Measurements from ENCODE around the gene SLC6A3.
"Not testable (repeated sequence)": the region's sequence is repeated elsewhere in the genome, so short reads cannot be mapped to it uniquely, and the experiment has no call there.

SLC6A3 gene

GRCh38 chr5:1380910-1381309, 64.3 kb downstream of the SLC6A3 start:
- Histone ChIP-seq H3K27ac (ENCODE audit: insufficient read depth, low read depth, low read length, poor library complexity, severe bottlenecking) (no peak overlapping the region), H3K9me3 (ENCODE audit: control insufficient read depth, low read length) (no peaks in the 10 kb centered on the region), H3K36me3 (ENCODE audit: control insufficient read depth, insufficient read depth, low read length) (no peaks in the 10 kb centered on the region), H3K4me3 (ENCODE audit: insufficient read depth, low read depth, low read length) (no peak overlapping the region), H3K27me3 (ENCODE audit: control insufficient read depth, insufficient read depth, low read length, poor library complexity, severe bottlenecking) (peaks cover 55% of the 10 kb centered on the region), H3K4me1 (ENCODE audit: control insufficient read depth, insufficient read depth, low read length) (peaks cover 4% of the 10 kb centered on the region)
- 85 to 88% methylated on average over 12 of the region's 12 CpGs for WGBS, 2 experiments

DNA sequence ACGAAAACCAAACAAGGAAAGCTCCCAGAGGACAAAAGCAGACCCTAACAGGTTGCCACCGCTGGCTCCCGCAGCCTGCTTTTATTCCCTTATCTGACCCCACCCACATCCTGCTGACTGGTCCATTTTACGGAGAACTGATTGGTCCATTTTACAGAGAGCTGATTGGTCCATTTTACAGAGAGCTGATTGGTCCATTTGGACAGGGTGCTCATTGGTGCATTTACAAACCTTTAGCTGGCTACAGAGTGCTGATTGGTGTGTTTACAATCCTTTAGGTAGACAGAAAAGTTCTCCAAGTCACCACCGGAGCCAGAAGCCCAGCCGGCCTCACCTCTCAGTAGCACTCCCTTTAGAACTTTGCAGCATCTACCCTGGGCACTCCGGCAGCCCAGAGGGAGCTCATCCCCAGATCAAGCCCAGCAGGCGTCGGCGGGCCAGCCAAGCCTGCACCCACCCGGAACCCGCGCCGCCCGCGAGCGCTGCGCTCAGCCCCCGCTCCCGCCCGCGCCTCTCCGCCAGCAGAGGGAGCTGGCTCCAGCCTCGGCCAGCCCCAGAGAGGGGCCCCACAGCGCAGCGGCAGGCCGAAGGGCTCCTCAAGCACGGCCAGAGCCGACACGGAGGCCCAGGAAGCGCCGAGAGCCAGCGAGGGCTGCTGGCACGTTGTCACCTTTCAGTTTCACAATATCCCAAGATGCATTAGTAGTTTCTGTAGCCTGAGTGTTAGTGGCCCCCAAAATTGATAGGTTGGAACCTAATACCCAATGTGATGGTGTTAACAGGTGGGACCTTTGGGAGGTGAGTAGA, 65.0 kb downstream of the SLC6A3 start:
- H3K4me3 ChIP-seq (ENCODE audit: insufficient read depth, low read depth, low read length), result no peak overlapping the region
- H3K9me3 ChIP-seq (ENCODE audit: control insufficient read depth, low read length), result no peaks in the 10 kb centered on the region
- WGBS, 2 experiments, result 19 to 21% methylated on average over 34 of the region's 34 CpGs
- no peak overlapping the region for H3K27ac ChIP-seq (ENCODE audit: insufficient read depth, low read depth, low read length, poor library complexity, severe bottlenecking)
- peaks cover 48% of the 10 kb centered on the region for H3K27me3 ChIP-seq (ENCODE audit: control insufficient read depth, insufficient read depth, low read length, poor library complexity, severe bottlenecking)
- H3K4me1 ChIP-seq (ENCODE audit: control insufficient read depth, insufficient read depth, low read length), result no peaks in the 10 kb centered on the region
- H3K36me3 ChIP-seq (ENCODE audit: control insufficient read depth, insufficient read depth, low read length), result no peaks in the 10 kb centered on the region

GRCh38 chr5:1378866-1379659, 66.2 kb downstream of the SLC6A3 start:
- no peak overlapping the region for H3K4me3 ChIP-seq (ENCODE audit: insufficient read depth, low read depth, low read length)
- 95% methylated on average over 24 of the region's 24 CpGs for WGBS, 2 experiments

DNA sequence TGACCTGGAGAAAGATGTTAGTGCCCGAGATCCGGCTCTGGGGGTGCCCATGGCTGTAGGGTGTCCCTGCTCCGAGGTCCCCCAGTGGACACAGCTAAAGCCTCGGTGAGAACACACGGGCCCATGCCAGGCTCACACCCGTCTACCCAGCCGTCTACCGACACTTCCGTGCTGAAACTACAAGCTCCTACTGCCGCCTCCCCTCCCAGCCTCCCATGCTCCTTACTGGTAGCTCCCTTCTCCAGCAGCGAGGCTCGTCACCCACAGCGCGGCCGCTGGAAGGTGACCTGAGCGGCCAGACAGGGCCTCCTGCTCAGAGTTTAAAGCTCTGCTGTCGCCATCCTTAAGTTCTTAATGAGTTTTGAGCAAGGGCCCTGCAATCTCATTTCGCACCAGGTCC, 67.1 kb downstream of the SLC6A3 start:
- no peaks in the 10 kb centered on the region for H3K36me3 ChIP-seq (ENCODE audit: control insufficient read depth, insufficient read depth, low read length)
- no peak overlapping the region for H3K4me3 ChIP-seq (ENCODE audit: insufficient read depth, low read depth, low read length)
- no peaks in the 10 kb centered on the region for H3K9me3 ChIP-seq (ENCODE audit: control insufficient read depth, low read length)
- H3K27me3 ChIP-seq (ENCODE audit: control insufficient read depth, insufficient read depth, low read length, poor library complexity, severe bottlenecking), result peaks cover 29% of the 10 kb centered on the region
- WGBS, 2 experiments, result 93 to 95% methylated on average over 18 of the region's 18 CpGs
- H3K27ac ChIP-seq (ENCODE audit: insufficient read depth, low read depth, low read length, poor library complexity, severe bottlenecking), result no peak overlapping the region
- no peaks in the 10 kb centered on the region for H3K4me1 ChIP-seq (ENCODE audit: control insufficient read depth, insufficient read depth, low read length)

More at GRCh38 chr5:1378866-1379659, 66.2 kb downstream of the SLC6A3 start:
- H3K27ac ChIP-seq (ENCODE audit: insufficient read depth, low read depth, low read length, poor library complexity, severe bottlenecking), result no peak overlapping the region
- no peaks in the 10 kb centered on the region for H3K36me3 ChIP-seq (ENCODE audit: control insufficient read depth, insufficient read depth, low read length)
- peaks cover 37% of the 10 kb centered on the region for H3K27me3 ChIP-seq (ENCODE audit: control insufficient read depth, insufficient read depth, low read length, poor library complexity, severe bottlenecking)
- no peaks in the 10 kb centered on the region for H3K9me3 ChIP-seq (ENCODE audit: control insufficient read depth, low read length)
- no peaks in the 10 kb centered on the region for H3K4me1 ChIP-seq (ENCODE audit: control insufficient read depth, insufficient read depth, low read length)

GRCh38 chr5:1376981-1377380, 68.3 kb downstream of the SLC6A3 start:
- Histone ChIP-seq H3K4me1 (ENCODE audit: control insufficient read depth, insufficient read depth, low read length) (no peaks in the 10 kb centered on the region), H3K36me3 (ENCODE audit: control insufficient read depth, insufficient read depth, low read length) (no peaks in the 10 kb centered on the region), H3K27me3 (ENCODE audit: control insufficient read depth, insufficient read depth, low read length, poor library complexity, severe bottlenecking) (peaks cover 25% of the 10 kb centered on the region), H3K27ac (ENCODE audit: insufficient read depth, low read depth, low read length, poor library complexity, severe bottlenecking) (no peak overlapping the region), H3K4me3 (ENCODE audit: insufficient read depth, low read depth, low read length) (no peak overlapping the region), H3K9me3 (ENCODE audit: control insufficient read depth, low read length) (no peaks in the 10 kb centered on the region)
- 94 to 97% methylated on average over 3 of the region's 3 CpGs for WGBS, 2 experiments

DNA sequence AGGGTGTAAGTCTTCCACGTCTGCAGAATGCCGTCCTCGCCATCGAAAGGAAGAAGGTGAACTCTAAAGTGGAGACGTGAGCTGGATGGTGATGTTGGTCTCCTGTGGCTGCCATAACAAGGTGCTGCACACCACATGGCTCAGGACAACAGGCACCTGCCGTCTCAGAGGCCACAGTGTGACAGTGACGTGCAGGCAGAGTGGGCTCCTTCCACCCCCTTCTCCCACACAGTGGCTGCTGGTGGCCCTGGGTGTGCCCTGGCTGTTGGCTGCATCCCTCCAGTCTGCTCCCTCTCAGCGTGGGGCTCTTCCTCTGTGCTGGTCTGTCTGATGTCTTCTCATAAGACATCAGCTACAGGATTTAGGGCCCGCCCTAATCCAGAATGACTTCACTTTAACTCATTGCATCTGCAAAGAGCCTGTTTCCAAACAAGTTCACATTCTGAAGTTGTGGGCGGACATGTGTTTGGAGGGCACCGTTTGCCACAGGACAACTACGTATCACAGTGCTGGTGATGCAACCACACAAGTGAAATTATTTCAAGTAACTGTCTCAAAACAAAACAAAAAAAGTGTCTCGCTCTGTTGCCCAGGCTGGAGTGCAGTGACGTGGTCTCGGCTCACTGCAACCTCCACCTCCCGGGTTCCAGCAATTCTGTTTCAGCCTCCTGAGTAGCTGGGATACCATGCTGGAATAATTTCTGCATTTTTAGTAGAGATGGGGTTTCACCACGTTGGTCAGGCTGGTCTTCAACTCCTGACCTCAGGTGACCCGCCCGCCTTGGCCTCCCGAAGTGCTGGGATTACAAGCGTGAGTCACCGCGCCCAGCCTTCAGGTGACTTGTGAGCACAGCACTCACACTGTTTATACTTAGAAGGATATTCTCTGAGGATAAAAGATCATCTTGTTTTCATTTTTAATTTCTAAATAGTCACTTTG, 69.1 kb downstream of the SLC6A3 start:
- Histone ChIP-seq H3K4me1 (ENCODE audit: control insufficient read depth, insufficient read depth, low read length) (no peaks in the 10 kb centered on the region), H3K27me3 (ENCODE audit: control insufficient read depth, insufficient read depth, low read length, poor library complexity, severe bottlenecking) (peaks cover 16% of the 10 kb centered on the region)
- WGBS, 2 experiments, result 86 to 89% methylated on average over 23 of the region's 23 CpGs

GRCh38 chr5:1374679-1375055, 70.6 kb downstream of the SLC6A3 start:
- Histone ChIP-seq H3K27me3 (ENCODE audit: control insufficient read depth, insufficient read depth, low read length, poor library complexity, severe bottlenecking) (peaks cover 1% of the 10 kb centered on the region), H3K4me1 (ENCODE audit: control insufficient read depth, insufficient read depth, low read length) (no peaks in the 10 kb centered on the region), H3K36me3 (ENCODE audit: control insufficient read depth, insufficient read depth, low read length) (no peaks in the 10 kb centered on the region), H3K4me3 (ENCODE audit: insufficient read depth, low read depth, low read length) (no peak overlapping the region), H3K27ac (ENCODE audit: insufficient read depth, low read depth, low read length, poor library complexity, severe bottlenecking) (no peak overlapping the region), H3K9me3 (ENCODE audit: control insufficient read depth, low read length) (no peaks in the 10 kb centered on the region)
- WGBS, 2 experiments, result 86 to 88% methylated on average over 6 of the region's 6 CpGs

More for the DNA sequence above, 69.1 kb downstream of the SLC6A3 start:
- Histone ChIP-seq H3K4me3 (ENCODE audit: insufficient read depth, low read depth, low read length) (no peak overlapping the region), H3K27ac (ENCODE audit: insufficient read depth, low read depth, low read length, poor library complexity, severe bottlenecking) (no peak overlapping the region), H3K9me3 (ENCODE audit: control insufficient read depth, low read length) (no peaks in the 10 kb centered on the region), H3K36me3 (ENCODE audit: control insufficient read depth, insufficient read depth, low read length) (no peaks in the 10 kb centered on the region)

DNA sequence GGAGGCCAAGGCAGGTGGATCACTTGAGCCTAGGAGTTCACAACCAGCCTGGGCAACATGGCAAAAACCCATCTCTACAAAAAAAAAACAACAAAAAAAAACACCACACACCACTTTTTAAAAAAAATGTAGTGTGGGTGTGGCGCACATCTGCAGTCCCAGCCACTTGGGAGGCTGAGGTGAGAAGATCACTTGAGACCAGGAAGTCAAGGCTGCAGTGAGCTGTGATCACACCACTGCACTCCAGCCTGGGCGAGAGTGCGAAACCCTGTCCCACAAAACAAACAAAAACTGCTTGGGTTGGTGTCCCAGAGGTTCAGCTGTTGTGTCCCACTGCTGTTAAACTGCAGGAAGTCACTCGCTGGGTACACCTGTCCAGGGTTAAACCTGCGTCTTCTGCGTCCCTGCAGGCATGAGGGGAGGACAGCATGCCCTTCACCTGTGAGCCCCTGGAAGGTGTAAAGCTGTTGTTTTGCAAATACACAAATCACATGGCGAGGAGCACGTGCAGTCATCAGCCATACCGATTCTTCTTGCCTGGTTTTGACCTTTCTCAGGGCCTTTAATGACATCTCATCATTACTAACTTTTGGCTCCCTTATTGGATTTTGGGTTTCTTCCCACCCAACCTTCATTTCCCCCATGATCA, 71.1 kb downstream of the SLC6A3 start:
- no peak overlapping the region for H3K27ac ChIP-seq (ENCODE audit: insufficient read depth, low read depth, low read length, poor library complexity, severe bottlenecking)
- no peaks in the 10 kb centered on the region for H3K36me3 ChIP-seq (ENCODE audit: control insufficient read depth, insufficient read depth, low read length)
- H3K4me3 ChIP-seq (ENCODE audit: insufficient read depth, low read depth, low read length), result no peak overlapping the region
- no peaks in the 10 kb centered on the region for H3K4me1 ChIP-seq (ENCODE audit: control insufficient read depth, insufficient read depth, low read length)
- no peaks in the 10 kb centered on the region for H3K27me3 ChIP-seq (ENCODE audit: control insufficient read depth, insufficient read depth, low read length, poor library complexity, severe bottlenecking)
- no peaks in the 10 kb centered on the region for H3K9me3 ChIP-seq (ENCODE audit: control insufficient read depth, low read length)
- 86 to 90% methylated on average over 9 of the region's 9 CpGs for whole genome bisulfite sequencing, 2 experiments

GRCh38 chr5:1371972-1372342, 73.3 kb downstream of the SLC6A3 start:
- not testable (repeated sequence) for H3K27me3 ChIP-seq (ENCODE audit: control insufficient read depth, insufficient read depth, low read length, poor library complexity, severe bottlenecking); H3K4me3 ChIP-seq (ENCODE audit: insufficient read depth, low read depth, low read length)
- 92 to 96% methylated on average over 4 of the region's 4 CpGs for WGBS, 2 experiments

More at GRCh38 chr5:1371972-1372342, 73.3 kb downstream of the SLC6A3 start:
- not testable (repeated sequence) for H3K4me1 ChIP-seq (ENCODE audit: control insufficient read depth, insufficient read depth, low read length); H3K36me3 ChIP-seq (ENCODE audit: control insufficient read depth, insufficient read depth, low read length); H3K9me3 ChIP-seq (ENCODE audit: control insufficient read depth, low read length); H3K27ac ChIP-seq (ENCODE audit: insufficient read depth, low read depth, low read length, poor library complexity, severe bottlenecking)

Measured in ectodermal cell (in vitro differentiated cells).